ENCODE results near the gene TOMM40.

DNA sequence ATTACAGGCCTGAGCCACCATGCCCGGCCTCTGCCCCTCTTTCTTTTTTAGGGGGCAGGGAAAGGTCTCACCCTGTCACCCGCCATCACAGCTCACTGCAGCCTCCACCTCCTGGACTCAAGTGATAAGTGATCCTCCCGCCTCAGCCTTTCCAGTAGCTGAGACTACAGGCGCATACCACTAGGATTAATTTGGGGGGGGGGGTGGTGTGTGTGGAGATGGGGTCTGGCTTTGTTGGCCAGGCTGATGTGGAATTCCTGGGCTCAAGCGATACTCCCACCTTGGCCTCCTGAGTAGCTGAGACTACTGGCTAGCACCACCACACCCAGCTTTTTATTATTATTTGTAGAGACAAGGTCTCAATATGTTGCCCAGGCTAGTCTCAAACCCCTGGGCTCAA lies 18.7 kb downstream of the TOMM40 start:
- TF ChIP-seq, protein P1, sequence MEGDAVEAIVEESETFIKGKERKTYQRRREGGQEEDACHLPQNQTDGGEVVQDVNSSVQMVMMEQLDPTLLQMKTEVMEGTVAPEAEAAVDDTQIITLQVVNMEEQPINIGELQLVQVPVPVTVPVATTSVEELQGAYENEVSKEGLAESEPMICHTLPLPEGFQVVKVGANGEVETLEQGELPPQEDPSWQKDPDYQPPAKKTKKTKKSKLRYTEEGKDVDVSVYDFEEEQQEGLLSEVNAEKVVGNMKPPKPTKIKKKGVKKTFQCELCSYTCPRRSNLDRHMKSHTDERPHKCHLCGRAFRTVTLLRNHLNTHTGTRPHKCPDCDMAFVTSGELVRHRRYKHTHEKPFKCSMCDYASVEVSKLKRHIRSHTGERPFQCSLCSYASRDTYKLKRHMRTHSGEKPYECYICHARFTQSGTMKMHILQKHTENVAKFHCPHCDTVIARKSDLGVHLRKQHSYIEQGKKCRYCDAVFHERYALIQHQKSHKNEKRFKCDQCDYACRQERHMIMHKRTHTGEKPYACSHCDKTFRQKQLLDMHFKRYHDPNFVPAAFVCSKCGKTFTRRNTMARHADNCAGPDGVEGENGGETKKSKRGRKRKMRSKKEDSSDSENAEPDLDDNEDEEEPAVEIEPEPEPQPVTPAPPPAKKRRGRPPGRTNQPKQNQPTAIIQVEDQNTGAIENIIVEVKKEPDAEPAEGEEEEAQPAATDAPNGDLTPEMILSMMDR (IDR thresholded peaks at IDR 0.05): no peak
- no peak for TF ChIP-seq ZFX (IDR thresholded peaks at IDR 0.05; ENCODE audit: borderline replicate concordance)

Measured in 22Rv1 (cell line).